ENCODE data around the gene PQBP1.
A peak's percentile ranks its signal among the peaks of the same experiment; 100 is the strongest.

PQBP1 gene

GRCh38 chrX:48933757-48934156 lies 36.0 kb downstream of the PQBP1 start:
- ChIA-PET POLR2A (no interaction called here), CTCF (no interaction called here)
- Histone ChIP-seq H3K27me3 (replicated peaks in 2 of 5; ENCODE audit: control insufficient read depth in 4 of 5, insufficient read depth in 5 of 5, low read length in 4 of 5) (peaks cover 0 to under 1% (median 0%) of the 10 kb centered on the region in 5 experiments), H3K27ac (ENCODE audit: insufficient read depth in 1 of 2, low read depth in 1 of 2, low read length in 2 of 2, poor library complexity in 1 of 2, severe bottlenecking in 2 of 2) (no peak overlapping the region), H3K4me3 (ENCODE audit: control insufficient read depth in 1 of 7, extremely low read depth in 1 of 7, insufficient read depth in 4 of 7, low read depth in 2 of 7, low read length in 6 of 7) (no peak overlapping the region), H3K4me1 (ENCODE audit: control extremely low read depth in 1 of 4, control insufficient read depth in 4 of 4, insufficient read depth in 4 of 4, low read length in 3 of 4) (peaks cover 10 to 41% (median 37%) of the 10 kb centered on the region in 4 experiments), H3K9me3 (ENCODE audit: control extremely low read depth in 1 of 5, control insufficient read depth in 4 of 5, insufficient read depth in 2 of 5, low read depth in 1 of 5, low read length in 4 of 5) (no peaks in the 10 kb centered on the region), H3K36me3 (ENCODE audit: control insufficient read depth in 4 of 4, insufficient read depth in 4 of 4, low read length in 3 of 4) (peaks cover 4 to 28% (median 16%) of the 10 kb centered on the region in 4 experiments)
- no peak for DNase-seq
- WGBS (ENCODE audit: insufficient coverage) = 83% methylated on average over 1 of the region's 2 CpGs

- Histone ChIP-seq H3K9me3 (ENCODE audit: control extremely low read depth in 1 of 5, control insufficient read depth in 4 of 5, insufficient read depth in 2 of 5, low read depth in 1 of 5, low read length in 4 of 5) (no peaks in the 10 kb centered on the region), H3K4me3 (ENCODE audit: control insufficient read depth in 1 of 7, extremely low read depth in 1 of 7, insufficient read depth in 4 of 7, low read depth in 2 of 7, low read length in 6 of 7) (peak overlapping the region in 2 of 7 experiments; percentile 26 to 28), H3K27me3 (replicated peaks in 2 of 5; ENCODE audit: control insufficient read depth in 4 of 5, insufficient read depth in 5 of 5, low read length in 4 of 5) (peaks cover 0 to 4% (median 0%) of the 10 kb centered on the region in 5 experiments), H3K4me1 (ENCODE audit: control extremely low read depth in 1 of 4, control insufficient read depth in 4 of 4, insufficient read depth in 4 of 4, low read length in 3 of 4) (peaks cover 17 to 50% (median 47%) of the 10 kb centered on the region in 4 experiments), H3K36me3 (ENCODE audit: control insufficient read depth in 4 of 4, insufficient read depth in 4 of 4, low read length in 3 of 4) (peaks cover 4 to 28% (median 16%) of the 10 kb centered on the region in 4 experiments), H3K27ac (ENCODE audit: insufficient read depth in 1 of 2, low read depth in 1 of 2, low read length in 2 of 2, poor library complexity in 1 of 2, severe bottlenecking in 2 of 2) (no peak overlapping the region)
- ChIA-PET CTCF (no interaction called here), POLR2A (no interaction called here)
- WGBS (ENCODE audit: insufficient coverage) = 45% methylated on average over 2 of the region's 7 CpGs
- no peak for DNase-seq
Observed at GRCh38 chrX:48934581-48935300, 37.0 kb downstream of the PQBP1 start.

GRCh38 chrX:48935301-48935670 lies 37.6 kb downstream of the PQBP1 start:
- ChIA-PET CTCF (no interaction called here), POLR2A (interaction anchor here (1.7 kb wide), 1 partner anchor 11 kb away, joined by 4 read pairs; no protein-coding TSS in a partner anchor)

GRCh38 chrX:48936429-48937053 lies 38.8 kb downstream of the PQBP1 start:
- Histone ChIP-seq H3K4me3 (ENCODE audit: control insufficient read depth in 1 of 7, extremely low read depth in 1 of 7, insufficient read depth in 4 of 7, low read depth in 2 of 7, low read length in 6 of 7) (peak overlapping the region in 3 of 7 experiments; percentile 10 to 43 (median 22)), H3K27ac (ENCODE audit: insufficient read depth in 1 of 2, low read depth in 1 of 2, low read length in 2 of 2, poor library complexity in 1 of 2, severe bottlenecking in 2 of 2) (peak overlapping the region in 1 of 2 experiments; percentile 80), H3K27me3 (replicated peaks in 2 of 5; ENCODE audit: control insufficient read depth in 4 of 5, insufficient read depth in 5 of 5, low read length in 4 of 5) (peaks cover 0 to 4% (median 0%) of the 10 kb centered on the region in 5 experiments), H3K36me3 (ENCODE audit: control insufficient read depth in 4 of 4, insufficient read depth in 4 of 4, low read length in 3 of 4) (peaks cover 6 to 18% (median 14%) of the 10 kb centered on the region in 4 experiments), H3K4me1 (ENCODE audit: control extremely low read depth in 1 of 4, control insufficient read depth in 4 of 4, insufficient read depth in 4 of 4, low read length in 3 of 4) (peaks cover 22 to 67% (median 64%) of the 10 kb centered on the region in 4 experiments), H3K9me3 (ENCODE audit: control extremely low read depth in 1 of 5, control insufficient read depth in 4 of 5, insufficient read depth in 2 of 5, low read depth in 1 of 5, low read length in 4 of 5) (no peaks in the 10 kb centered on the region)
- ChIA-PET POLR2A (interaction anchor here (0.7 to 2.2 kb wide), 6 partner anchors 9 to 45 kb away, joined by 3 to 13 read pairs (median 6); partner anchors contain the start of genes PIM2 and SLC35A2), CTCF (interaction anchor here (1.0 to 2.2 kb wide), 5 partner anchors 9 to 397 kb away, joined by 4 to 10 read pairs (median 6); partner anchors contain the start of genes SLC35A2 and TBC1D25)
- DNase-seq = no peak
- 93% methylated on average over 6 of the region's 8 CpGs for WGBS (ENCODE audit: insufficient coverage)

More at GRCh38 chrX:48935301-48935670, 37.6 kb downstream of the PQBP1 start:
- H3K36me3 ChIP-seq (ENCODE audit: control insufficient read depth in 4 of 4, insufficient read depth in 4 of 4, low read length in 3 of 4) = peaks cover 6 to 25% (median 14%) of the 10 kb centered on the region in 4 experiments
- peaks cover 0 to 4% (median 0%) of the 10 kb centered on the region in 5 experiments for H3K27me3 ChIP-seq (replicated peaks in 2 of 5; ENCODE audit: control insufficient read depth in 4 of 5, insufficient read depth in 5 of 5, low read length in 4 of 5)
- WGBS (ENCODE audit: insufficient coverage) = 80% methylated on average over 1 of the region's 1 CpG
- H3K27ac ChIP-seq (ENCODE audit: insufficient read depth in 1 of 2, low read depth in 1 of 2, low read length in 2 of 2, poor library complexity in 1 of 2, severe bottlenecking in 2 of 2) = no peak overlapping the region
- H3K4me3 ChIP-seq (ENCODE audit: control insufficient read depth in 1 of 7, extremely low read depth in 1 of 7, insufficient read depth in 4 of 7, low read depth in 2 of 7, low read length in 6 of 7) = peak overlapping the region in 2 of 7 experiments; percentile 26 to 28
- H3K4me1 ChIP-seq (ENCODE audit: control extremely low read depth in 1 of 4, control insufficient read depth in 4 of 4, insufficient read depth in 4 of 4, low read length in 3 of 4) = peaks cover 21 to 56% (median 52%) of the 10 kb centered on the region in 4 experiments
- no peaks in the 10 kb centered on the region for H3K9me3 ChIP-seq (ENCODE audit: control extremely low read depth in 1 of 5, control insufficient read depth in 4 of 5, insufficient read depth in 2 of 5, low read depth in 1 of 5, low read length in 4 of 5)
- no peak for DNase-seq

- DNase-seq = peak; percentile 82 to 95 (median 95)
- WGBS (ENCODE audit: insufficient coverage) = 4% methylated on average over 9 of the region's 9 CpGs
- ChIA-PET POLR2A (interaction anchor here (0.7 to 2.2 kb wide), 7 partner anchors 9 to 46 kb away, joined by 3 to 13 read pairs (median 5); partner anchors contain the start of genes PIM2 and SLC35A2), CTCF (interaction anchor here (0.7 to 2.2 kb wide), 8 partner anchors 9 to 398 kb away, joined by 3 to 10 read pairs (median 4); partner anchors contain the start of genes SLC35A2 and TBC1D25)
- Histone ChIP-seq H3K9me3 (ENCODE audit: control extremely low read depth in 1 of 5, control insufficient read depth in 4 of 5, insufficient read depth in 2 of 5, low read depth in 1 of 5, low read length in 4 of 5) (no peaks in the 10 kb centered on the region), H3K4me1 (ENCODE audit: control extremely low read depth in 1 of 4, control insufficient read depth in 4 of 4, insufficient read depth in 4 of 4, low read length in 3 of 4) (peaks cover 22 to 75% (median 71%) of the 10 kb centered on the region in 4 experiments), H3K27me3 (replicated peaks in 2 of 5; ENCODE audit: control insufficient read depth in 4 of 5, insufficient read depth in 5 of 5, low read length in 4 of 5) (peaks cover 0 to 4% (median 0%) of the 10 kb centered on the region in 5 experiments), H3K27ac (ENCODE audit: insufficient read depth in 1 of 2, low read depth in 1 of 2, low read length in 2 of 2, poor library complexity in 1 of 2, severe bottlenecking in 2 of 2) (peak overlapping the region; percentile 58 to 80), H3K36me3 (ENCODE audit: control insufficient read depth in 4 of 4, insufficient read depth in 4 of 4, low read length in 3 of 4) (peaks cover 6 to 21% (median 14%) of the 10 kb centered on the region in 4 experiments), H3K4me3 (ENCODE audit: control insufficient read depth in 1 of 7, extremely low read depth in 1 of 7, insufficient read depth in 4 of 7, low read depth in 2 of 7, low read length in 6 of 7) (peak overlapping the region in 4 of 7 experiments; percentile 4 to 50 (median 30))
Observed at GRCh38 chrX:48937054-48937907, 39.6 kb downstream of the PQBP1 start.

GRCh38 chrX:48938721-48939425 lies 41.1 kb downstream of the PQBP1 start:
- POLR2A ChIA-PET = interaction anchor here (0.6 to 2.2 kb wide), 5 partner anchors 20 to 303 kb away, joined by 3 to 12 read pairs (median 5); partner anchors contain the start of genes PIM2, SLC35A2 and TFE3
- Histone ChIP-seq H3K9me3 (ENCODE audit: control extremely low read depth in 1 of 5, control insufficient read depth in 4 of 5, insufficient read depth in 2 of 5, low read depth in 1 of 5, low read length in 4 of 5) (no peaks in the 10 kb centered on the region), H3K27me3 (replicated peaks in 2 of 5; ENCODE audit: control insufficient read depth in 4 of 5, insufficient read depth in 5 of 5, low read length in 4 of 5) (peaks cover 0 to 4% (median 0%) of the 10 kb centered on the region in 5 experiments), H3K36me3 (ENCODE audit: control insufficient read depth in 4 of 4, insufficient read depth in 4 of 4, low read length in 3 of 4) (peaks cover 6 to 21% (median 11%) of the 10 kb centered on the region in 4 experiments), H3K27ac (ENCODE audit: insufficient read depth in 1 of 2, low read depth in 1 of 2, low read length in 2 of 2, poor library complexity in 1 of 2, severe bottlenecking in 2 of 2) (peak overlapping the region; percentile 62 to 80), H3K4me3 (ENCODE audit: control insufficient read depth in 1 of 7, extremely low read depth in 1 of 7, insufficient read depth in 4 of 7, low read depth in 2 of 7, low read length in 6 of 7) (peak overlapping the region in 1 of 7 experiments; percentile 33), H3K4me1 (ENCODE audit: control extremely low read depth in 1 of 4, control insufficient read depth in 4 of 4, insufficient read depth in 4 of 4, low read length in 3 of 4) (peaks cover 22 to 79% (median 76%) of the 10 kb centered on the region in 4 experiments)
- WGBS (ENCODE audit: insufficient coverage) = 100% methylated on average over 1 of the region's 1 CpG
- CTCF ChIA-PET = interaction anchor here (0.6 to 1.7 kb wide), 6 partner anchors 8 to 369 kb away, joined by 3 to 5 read pairs (median 3); partner anchors contain the start of genes PQBP1 and TIMM17B
- DNase-seq = peak; percentile 52 to 87 (median 86)
